Activated T-helper 2 cell treated with anti-CD3 and anti-CD28 coated beads, Interferon-gamma antibody, Interleukin-2, Interleukin-4, amounts not matched to agents 10 μg/mL and 5 μg/mL and 100 μg/mL, durations not matched to agents 14 hours and 24 hours and 36 hours (primary cell): Measurements from ENCODE around the gene ALDOC. TPM values are rescaled to one million over a fixed set of nuclear protein-coding genes. Genes with fewer than 3 reads are reported as not detected.

Source experiments
- DNase-seq: peaks from one replicate; pipeline ENCODE4 v3.0.0; 2021; ENCODE audit warnings: low spot score
- H3K27ac Mint-ChIP-seq: one replicate; pipeline ENCODE4 v1.8.0; 2021; ENCODE audit warnings: mixed read lengths
- H3K27me3 Mint-ChIP-seq: one replicate; pipeline ENCODE4 v1.8.0; 2021; ENCODE audit warnings: low read depth, mixed read lengths
- H3K36me3 Mint-ChIP-seq: one replicate; pipeline ENCODE4 v1.8.0; 2021; ENCODE audit warnings: low read depth, mixed read lengths
- H3K4me1 Mint-ChIP-seq: one replicate; pipeline ENCODE4 v1.8.0; 2021; ENCODE audit warnings: low read depth, mixed read lengths
- H3K4me3 Mint-ChIP-seq: one replicate; pipeline ENCODE4 v1.8.0; 2021; ENCODE audit warnings: low read depth, mild to moderate bottlenecking, moderate library complexity, mixed read lengths
- H3K9me3 Mint-ChIP-seq: one replicate; pipeline ENCODE4 v1.8.0; 2021; ENCODE audit warnings: mixed read lengths
- intact Hi-C: fragments of 100-400 bp; cut with micrococcal nuclease; formaldehyde crosslinking; loops from one replicate; pipeline ENCODE4 v1.15.1; 2023
- total RNA-seq: library from RNA; stranded (reverse); gene quantifications from 2 replicates; pipeline ENCODE4 v1.2.3, GENCODE V29; 2022

The ALDOC gene
- total RNA-seq, 1 donor from 2014 or later = 95.0 TPM

GRCh38 chr17:28533091-28533807 is 43.4 kb downstream of the ALDOC start:
- intact Hi-C loops = no loop called here
- no peak for DNase-seq
- Mint-ChIP-seq H3K27ac (no peak overlapping the region), H3K27me3 (no peaks in the 10 kb centered on the region), H3K4me1 (no peaks in the 10 kb centered on the region), H3K36me3 (no peaks in the 10 kb centered on the region), H3K4me3 (no peak overlapping the region), H3K9me3 (no peaks in the 10 kb centered on the region)

DNA sequence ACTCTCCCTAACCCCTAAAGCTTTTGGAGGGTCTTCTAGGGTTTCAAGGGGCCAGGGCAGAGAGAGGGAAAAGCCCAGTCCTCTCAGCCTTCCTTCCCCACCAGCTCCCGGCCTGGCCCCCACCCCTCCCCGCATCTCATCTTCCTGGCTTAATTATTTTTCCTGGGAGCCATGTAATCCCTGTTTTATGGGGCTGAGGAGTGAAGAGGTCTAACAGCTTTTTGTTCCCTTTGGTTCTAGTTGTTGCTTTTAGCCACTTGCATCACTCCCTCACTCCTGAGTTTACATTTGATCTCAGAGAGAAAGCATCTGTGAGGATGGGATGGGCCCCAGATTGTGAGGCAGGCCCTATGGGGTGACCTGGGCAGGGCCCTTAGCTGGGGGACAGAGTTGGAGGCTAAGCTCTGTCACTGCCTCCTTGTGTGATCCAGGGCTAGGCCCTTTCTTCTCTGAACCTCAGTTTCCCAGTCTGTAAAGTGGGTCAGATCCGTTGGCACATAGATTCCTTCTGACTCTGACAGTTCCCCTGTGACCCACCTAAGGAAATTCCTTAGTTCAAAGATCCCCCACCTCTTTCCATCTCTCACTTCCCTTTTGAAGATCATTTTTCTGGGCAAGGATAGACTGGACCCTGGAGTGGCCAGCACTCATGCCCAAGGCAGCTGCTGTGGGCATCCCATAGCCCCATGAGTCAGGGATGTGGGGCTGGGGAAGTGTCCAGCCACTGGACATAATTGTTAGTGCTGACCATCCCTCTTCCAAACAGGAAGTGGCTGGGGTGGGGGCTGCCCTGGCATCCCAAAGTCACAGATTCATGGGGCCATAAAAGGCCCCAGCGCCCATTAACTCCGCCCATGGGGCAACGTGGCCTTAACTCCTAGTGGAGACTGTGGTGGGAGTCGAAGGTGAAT is 44.4 kb downstream of the ALDOC start:
- intact Hi-C loops = no loop called here
- Mint-ChIP-seq H3K9me3 (no peaks in the 10 kb centered on the region), H3K27me3 (no peaks in the 10 kb centered on the region), H3K4me1 (no peaks in the 10 kb centered on the region), H3K27ac (no peak overlapping the region), H3K36me3 (no peaks in the 10 kb centered on the region), H3K4me3 (no peak overlapping the region)
- DNase-seq = no peak

DNA sequence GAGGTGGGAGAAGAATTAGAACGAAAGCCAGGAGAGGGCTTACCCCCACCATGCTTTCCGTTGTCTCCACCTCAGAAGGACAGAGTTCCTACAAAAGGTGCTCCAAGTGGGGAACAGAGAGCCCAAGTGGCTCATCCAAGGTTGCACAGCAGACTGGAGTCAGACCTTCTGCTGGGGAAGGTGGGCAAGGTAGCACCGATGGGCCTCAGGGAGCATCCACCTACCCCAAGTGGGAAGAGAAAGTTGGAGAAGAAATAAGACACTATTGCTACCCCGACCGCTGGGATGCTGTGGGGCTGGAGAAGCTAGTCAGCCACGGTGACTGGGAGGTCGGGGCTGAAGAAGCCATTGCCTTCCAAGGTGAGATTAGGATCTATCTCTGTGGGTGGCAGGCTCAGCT is 45.8 kb downstream of the ALDOC start:
- no peaks in the 10 kb centered on the region for H3K4me1 Mint-ChIP-seq
- H3K9me3 Mint-ChIP-seq = no peaks in the 10 kb centered on the region
- no peak overlapping the region for H3K27ac Mint-ChIP-seq

DNA sequence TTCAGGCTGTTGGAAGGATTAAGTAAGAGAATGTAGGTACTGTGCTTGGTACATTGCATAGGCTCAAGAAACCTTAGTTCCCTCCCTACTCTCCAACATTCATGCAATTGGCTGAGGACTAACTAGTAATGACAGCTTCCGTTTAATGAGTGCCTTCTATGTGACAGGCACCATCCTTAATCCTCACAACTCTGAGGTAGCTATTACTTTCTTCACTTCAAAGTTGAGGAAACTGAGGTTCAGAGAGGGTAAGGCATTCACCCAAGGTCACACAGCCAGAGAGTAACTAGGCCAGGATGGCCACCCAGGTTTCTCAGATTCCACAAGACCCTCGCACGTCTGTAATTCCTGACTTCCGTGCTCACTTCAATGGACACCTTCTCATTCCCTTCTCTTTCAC is 46.4 kb downstream of the ALDOC start:
- Mint-ChIP-seq H3K36me3 (no peaks in the 10 kb centered on the region), H3K27me3 (no peaks in the 10 kb centered on the region), H3K4me3 (no peak overlapping the region), H3K4me1 (no peaks in the 10 kb centered on the region), H3K27ac (no peak overlapping the region), H3K9me3 (no peaks in the 10 kb centered on the region)
- intact Hi-C loops = no loop called here
- no peak for DNase-seq

More for the DNA sequence above, 45.8 kb downstream of the ALDOC start:
- no peak for DNase-seq
- Mint-ChIP-seq H3K27me3 (no peaks in the 10 kb centered on the region), H3K4me3 (no peak overlapping the region), H3K36me3 (no peaks in the 10 kb centered on the region)
- intact Hi-C loops = no loop called here

- Mint-ChIP-seq H3K9me3 (no peaks in the 10 kb centered on the region), H3K4me1 (no peaks in the 10 kb centered on the region), H3K27me3 (no peaks in the 10 kb centered on the region), H3K27ac (no peak overlapping the region), H3K36me3 (no peaks in the 10 kb centered on the region), H3K4me3 (no peak overlapping the region)
- intact Hi-C loops = no loop called here
- no peak for DNase-seq
Measured at GRCh38 chr17:28529013-28529400, 47.7 kb downstream of the ALDOC start.

- intact Hi-C loops = no loop called here
- Mint-ChIP-seq H3K27me3 (no peaks in the 10 kb centered on the region), H3K4me3 (no peak overlapping the region), H3K4me1 (no peaks in the 10 kb centered on the region), H3K9me3 (no peaks in the 10 kb centered on the region), H3K27ac (no peak overlapping the region), H3K36me3 (no peaks in the 10 kb centered on the region)
- DNase-seq = no peak
Measured at GRCh38 chr17:28528327-28529012, 48.2 kb downstream of the ALDOC start.

GRCh38 chr17:28527859-28528258 is 48.8 kb downstream of the ALDOC start:
- Mint-ChIP-seq H3K36me3 (no peaks in the 10 kb centered on the region), H3K9me3 (no peaks in the 10 kb centered on the region), H3K27me3 (no peaks in the 10 kb centered on the region), H3K27ac (no peak overlapping the region), H3K4me1 (no peaks in the 10 kb centered on the region), H3K4me3 (no peak overlapping the region)
- no peak for DNase-seq
- intact Hi-C loops = no loop called here

DNA sequence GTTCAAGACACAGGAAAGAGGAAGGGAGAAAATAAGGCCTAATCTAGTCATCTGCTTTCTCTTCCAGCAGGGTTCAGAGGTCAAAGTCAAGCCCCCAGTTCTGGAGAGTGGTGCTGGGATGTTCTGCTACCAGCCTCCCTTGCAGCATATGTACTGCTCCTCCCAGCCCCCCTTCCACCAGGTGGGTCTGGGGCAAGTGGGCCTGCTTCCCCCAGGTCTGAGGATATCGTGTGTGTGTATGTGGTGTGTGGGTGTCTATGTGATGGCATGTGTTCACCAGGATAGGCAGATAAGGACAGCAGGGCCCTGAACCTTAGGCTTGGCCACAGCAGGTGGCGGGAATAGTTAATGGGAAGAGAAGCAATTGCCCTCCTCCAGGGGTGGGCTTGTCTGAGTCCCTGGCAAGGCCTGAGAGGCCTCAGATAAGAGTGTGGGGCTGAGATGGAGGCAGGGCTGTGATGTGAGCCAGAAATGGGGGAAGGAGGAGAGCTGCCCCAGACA is 49.5 kb downstream of the ALDOC start:
- DNase-seq = no peak
- no peak overlapping the region for H3K4me3 Mint-ChIP-seq
- no peak overlapping the region for H3K27ac Mint-ChIP-seq

GRCh38 chr17:28526381-28526780 is 50.3 kb downstream of the ALDOC start:
- no peak for DNase-seq
- H3K4me3 Mint-ChIP-seq = no peak overlapping the region
- no peaks in the 10 kb centered on the region for H3K4me1 Mint-ChIP-seq
- H3K9me3 Mint-ChIP-seq = no peaks in the 10 kb centered on the region
- H3K27ac Mint-ChIP-seq = no peak overlapping the region
- no peaks in the 10 kb centered on the region for H3K27me3 Mint-ChIP-seq
- H3K36me3 Mint-ChIP-seq = no peaks in the 10 kb centered on the region
- intact Hi-C loops = no loop called here

More for the DNA sequence above, 49.5 kb downstream of the ALDOC start:
- intact Hi-C loops = no loop called here
- no peaks in the 10 kb centered on the region for H3K27me3 Mint-ChIP-seq
- H3K36me3 Mint-ChIP-seq = no peaks in the 10 kb centered on the region
- no peaks in the 10 kb centered on the region for H3K4me1 Mint-ChIP-seq
- no peaks in the 10 kb centered on the region for H3K9me3 Mint-ChIP-seq

DNA sequence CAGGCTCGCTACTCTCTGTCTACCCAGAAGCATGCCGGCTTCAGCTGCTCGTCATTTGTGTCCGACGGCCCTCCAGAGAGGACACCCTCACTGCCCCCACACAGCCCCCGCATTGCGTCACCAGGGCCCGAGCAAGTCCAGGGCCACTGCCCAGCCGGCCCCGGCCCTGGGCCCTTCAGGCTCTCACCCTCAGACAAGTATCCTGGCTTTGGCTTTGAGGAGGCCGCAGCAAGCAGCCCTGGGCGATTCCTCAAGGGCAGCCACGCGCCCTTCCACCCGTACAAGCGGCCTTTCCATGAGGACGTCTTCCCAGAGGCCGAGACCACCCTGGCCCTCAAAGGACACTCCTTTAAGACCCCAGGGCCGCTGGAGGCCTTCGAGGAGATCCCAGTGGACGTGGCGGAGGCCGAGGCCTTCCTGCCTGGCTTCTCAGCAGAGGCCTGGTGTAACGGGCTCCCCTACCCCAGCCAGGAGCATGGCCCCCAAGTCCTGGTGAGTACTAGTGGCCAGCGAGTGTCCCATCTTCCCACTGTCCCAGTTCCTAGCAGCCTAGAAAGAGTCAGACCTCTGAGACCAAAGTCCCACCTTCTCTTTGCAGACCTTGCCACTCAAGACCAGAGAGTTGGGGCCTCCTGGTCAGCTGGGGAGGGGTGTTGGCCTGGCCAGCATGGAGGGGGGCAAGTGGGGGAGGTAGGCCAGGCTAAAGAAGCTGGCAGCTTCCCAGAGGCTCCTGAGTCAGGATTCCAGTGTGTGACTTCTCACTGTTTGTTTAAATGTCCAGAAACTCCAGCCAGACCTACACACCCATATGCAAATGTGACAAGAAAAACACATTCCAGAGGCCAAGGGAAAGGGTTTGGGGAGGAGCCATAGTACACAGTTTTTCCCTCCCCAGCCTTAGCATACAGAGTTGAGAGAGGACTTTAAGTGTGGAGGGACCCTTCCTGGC is 51.9 kb downstream of the ALDOC start:
- Mint-ChIP-seq H3K27ac (no peak overlapping the region), H3K27me3 (no peaks in the 10 kb centered on the region)
- no peak for DNase-seq

GRCh38 chr17:28523876-28524275 is 52.8 kb downstream of the ALDOC start:
- intact Hi-C loops = no loop called here
- no peak for DNase-seq
- Mint-ChIP-seq H3K27me3 (peaks cover 2% of the 10 kb centered on the region), H3K36me3 (no peaks in the 10 kb centered on the region), H3K4me1 (no peaks in the 10 kb centered on the region), H3K4me3 (no peak overlapping the region), H3K27ac (no peak overlapping the region), H3K9me3 (no peaks in the 10 kb centered on the region)

More for the DNA sequence above, 51.9 kb downstream of the ALDOC start:
- Mint-ChIP-seq H3K36me3 (no peaks in the 10 kb centered on the region), H3K4me1 (no peaks in the 10 kb centered on the region), H3K9me3 (no peaks in the 10 kb centered on the region), H3K4me3 (no peak overlapping the region)
- intact Hi-C loops = no loop called here

- no peaks in the 10 kb centered on the region for H3K36me3 Mint-ChIP-seq
- peaks cover 6% of the 10 kb centered on the region for H3K27me3 Mint-ChIP-seq
- H3K4me3 Mint-ChIP-seq = no peak overlapping the region
- intact Hi-C loops = no loop called here
- no peak for DNase-seq
- no peaks in the 10 kb centered on the region for H3K4me1 Mint-ChIP-seq
- no peak overlapping the region for H3K27ac Mint-ChIP-seq
- no peaks in the 10 kb centered on the region for H3K9me3 Mint-ChIP-seq
Measured at GRCh38 chr17:28523186-28523585, 53.5 kb downstream of the ALDOC start.
